CD4-positive, alpha-beta T cell (primary cell): ENCODE measurements around the gene SMURF2. TPM values are rescaled to one million over a fixed set of nuclear protein-coding genes. Genes with fewer than 3 reads are reported as not detected.

Experiments
- ATAC-seq: fragments of 200-7000 bp; cut with Tn5 transposase; one replicate; pipeline ENCODE4 v1.10.0; 2022; ENCODE audit warnings: mild to moderate bottlenecking; ENCODE audit not compliant: poor library complexity
- CTCF ChIA-PET: fragments of 350-600 bp; sonication (Branson Sonifier 250); formaldehyde crosslinking; loops from one replicate; lab custom pipeline; 2021; ENCODE audit warnings: antibody characterized with exemption, inconsistent platforms; lab: Charles Lee
- POLR2A ChIA-PET: fragments of 350-600 bp; sonication (Branson Sonifier 250); formaldehyde crosslinking; loops from one replicate; lab custom pipeline; 2021; ENCODE audit warnings: antibody characterized with exemption, inconsistent platforms; lab: Charles Lee
- DNase-seq, 14 experiments: peaks; one replicate each; pipeline ENCODE4 v3.0.0-alpha.2; 2013 to 2020; ENCODE audit warnings: mixed read lengths in 2 of 14
- H3K27ac ChIP-seq, 2 donors: one replicate each; pipeline versions ENCODE4 v1.5.1 to v1.7.0; 2013; ENCODE audit warnings: low read length in 2 of 2, low read depth in 1 of 2, mild to moderate bottlenecking in 1 of 2
- H3K27me3 ChIP-seq, 2 experiments: 1 replicate in 1 of 2; 2 replicates in 1 of 2; pipeline versions ENCODE4 v1.6.1 to v1.7.0; 2013; ENCODE audit warnings: low read length in 2 of 2, control low read depth in 1 of 2, mild to moderate bottlenecking in 1 of 2, moderate library complexity in 1 of 2; ENCODE audit not compliant: insufficient read depth in 2 of 2, control insufficient read depth in 1 of 2
- H3K36me3 ChIP-seq: one replicate; pipeline ENCODE4 v1.6.1; 2013; ENCODE audit warnings: low read length, control low read depth; ENCODE audit not compliant: insufficient read depth
- H3K4me1 ChIP-seq: one replicate; pipeline ENCODE4 v1.6.1; 2013; ENCODE audit warnings: low read length, control low read depth; ENCODE audit not compliant: insufficient read depth
- H3K4me3 ChIP-seq: one replicate; pipeline ENCODE4 v1.5.1; 2013; ENCODE audit warnings: mild to moderate bottlenecking, low read length, moderate library complexity
- H3K9me3 ChIP-seq, 2 experiments: 1 replicate in 1 of 2; 2 replicates in 1 of 2; pipeline versions ENCODE4 v1.6.1 to v1.7.0; 2013; ENCODE audit warnings: low read length in 2 of 2, mild to moderate bottlenecking in 2 of 2, control low read depth in 1 of 2, moderate library complexity in 1 of 2; ENCODE audit not compliant: control insufficient read depth in 1 of 2, insufficient read depth in 1 of 2
- H3K27ac Mint-ChIP-seq: one replicate; pipeline ENCODE4 v1.8.0; 2020; ENCODE audit warnings: mixed read lengths
- H3K27me3 Mint-ChIP-seq: one replicate; pipeline ENCODE4 v1.8.0; 2021; ENCODE audit warnings: mixed read lengths
- H3K36me3 Mint-ChIP-seq: one replicate; pipeline ENCODE4 v1.8.0; 2021; ENCODE audit warnings: low read depth, mixed read lengths
- H3K4me1 Mint-ChIP-seq: one replicate; pipeline ENCODE4 v1.8.0; 2021; ENCODE audit warnings: low read depth, mixed read lengths
- H3K4me3 Mint-ChIP-seq: one replicate; pipeline ENCODE4 v1.8.0; 2020; ENCODE audit warnings: mild to moderate bottlenecking, mixed read lengths
- H3K9me3 Mint-ChIP-seq: one replicate; pipeline ENCODE4 v1.8.0; 2020; ENCODE audit warnings: mixed read lengths
- CTCF ChIP-seq: fragments of 200-600 bp; IDR thresholded peaks from one replicate; pipeline ENCODE4 v1.8.0; 2022; ENCODE audit warnings: antibody characterized with exemption, mild to moderate bottlenecking
- intact Hi-C, 2 experiments: fragments of 100-400 bp; cut with DNase I in 1 of 2; cut with micrococcal nuclease in 1 of 2; formaldehyde crosslinking; loops; one replicate each; pipeline versions ENCODE4 v1.15.1 to v1.9.0; 2023 to 2025; cut with DNase I, micrococcal nuclease
- total RNA-seq, 174 experiments: library from RNA in 2 of 174; stranded (reverse) in 2 of 174; gene quantifications; one replicate each; pipeline ENCODE4 v1.2.3 and lab custom pipeline; 2021 to 2026

The SMURF2 gene
- total RNA-seq, 2 experiments from 2014 or later: 28.0 to 29.7 TPM

GRCh38 chr17:64564098-64564497 is 98.0 kb downstream of the SMURF2 start:
- POLR2A ChIA-PET: no interaction called here
- TF ChIP-seq CTCF: no peak
- intact Hi-C loops: loop anchor here in 1 of 2 experiments (5.0 kb wide), 1 partner anchor 37 kb away; no protein-coding TSS in a partner anchor
- Histone ChIP-seq H3K9me3 (no peaks in the 10 kb centered on the region), H3K4me3 (no peak overlapping the region), H3K36me3 (peaks cover 47% of the 10 kb centered on the region), H3K27ac (no peak overlapping the region), H3K27me3 (no peaks in the 10 kb centered on the region), H3K4me1 (no peaks in the 10 kb centered on the region)
- no peaks in the 10 kb centered on the region for H3K27me3 Mint-ChIP-seq
- H3K4me1 Mint-ChIP-seq: no peaks in the 10 kb centered on the region
- CTCF ChIA-PET: interaction anchor here (0.6 kb wide), 1 partner anchor 153 kb away, joined by 4 read pairs; no protein-coding TSS in a partner anchor
- H3K9me3 Mint-ChIP-seq: no peaks in the 10 kb centered on the region
- ATAC-seq (no peak), DNase-seq (no peak)
- no peak overlapping the region for H3K4me3 Mint-ChIP-seq
- peak overlapping the region; percentile 23 for H3K27ac Mint-ChIP-seq
- H3K36me3 Mint-ChIP-seq: peaks cover 50% of the 10 kb centered on the region

- H3K36me3 Mint-ChIP-seq: peaks cover 69% of the 10 kb centered on the region
- DNase-seq: no peak
- H3K4me3 Mint-ChIP-seq: no peak overlapping the region
- POLR2A ChIA-PET: interaction anchor here (0.6 to 1.7 kb wide), 4 partner anchors 26 to 135 kb away, joined by 3 to 5 read pairs (median 4); partner anchors contain the start of genes CEP95 and DDX5
- Histone ChIP-seq H3K4me3 (no peak overlapping the region), H3K4me1 (no peaks in the 10 kb centered on the region), H3K27ac (no peak overlapping the region), H3K36me3 (peaks cover 48% of the 10 kb centered on the region), H3K27me3 (no peaks in the 10 kb centered on the region), H3K9me3 (no peaks in the 10 kb centered on the region)
- no peaks in the 10 kb centered on the region for H3K27me3 Mint-ChIP-seq
- H3K4me1 Mint-ChIP-seq: no peaks in the 10 kb centered on the region
- H3K27ac Mint-ChIP-seq: no peak overlapping the region
- H3K9me3 Mint-ChIP-seq: no peaks in the 10 kb centered on the region
- CTCF ChIA-PET: interaction anchor here (1.1 kb wide), 1 partner anchor 94 kb away, joined by 3 read pairs; no protein-coding TSS in a partner anchor
- TF ChIP-seq CTCF: no peak
- intact Hi-C loops: no loop called here
- no peak for ATAC-seq
These were observed 106.8 kb downstream of the SMURF2 start for GRCh38 chr17:64555281-64555680.

- intact Hi-C loops: no loop called here
- Histone ChIP-seq H3K4me1 (no peaks in the 10 kb centered on the region), H3K27me3 (no peaks in the 10 kb centered on the region), H3K4me3 (no peak overlapping the region), H3K36me3 (peaks cover 50% of the 10 kb centered on the region), H3K9me3 (no peaks in the 10 kb centered on the region), H3K27ac (no peak overlapping the region)
- H3K9me3 Mint-ChIP-seq: no peaks in the 10 kb centered on the region
- ChIA-PET CTCF (interaction anchor here (1.1 kb wide), 1 partner anchor 95 kb away, joined by 3 read pairs; no protein-coding TSS in a partner anchor), POLR2A (interaction anchor here (0.6 to 1.6 kb wide), 2 partner anchors 47 to 205 kb away, joined by 3 to 4 read pairs; partner anchors contain the start of gene CEP95)
- no peak overlapping the region for H3K27ac Mint-ChIP-seq
- H3K4me3 Mint-ChIP-seq: no peak overlapping the region
- no peaks in the 10 kb centered on the region for H3K27me3 Mint-ChIP-seq
- no peak for ATAC-seq
- H3K4me1 Mint-ChIP-seq: no peaks in the 10 kb centered on the region
- no peak for TF ChIP-seq CTCF
- no peak for DNase-seq
- peaks cover 79% of the 10 kb centered on the region for H3K36me3 Mint-ChIP-seq
These were observed 108.0 kb downstream of the SMURF2 start for GRCh38 chr17:64554028-64554637.
